Upper lobe of left lung (tissue), 6 donors: ENCODE measurements around the gene SPRED3. TPM values are rescaled to one million over a fixed set of nuclear protein-coding genes. Genes with fewer than 3 reads are reported as not detected.
A peak's percentile ranks its signal among the peaks of the same experiment; 100 is the strongest.

Source experiments
- ATAC-seq, 2 donors: fragments of 200-7000 bp; cut with Tn5 transposase; one replicate each; pipeline ENCODE4 v1.9.1; 2022; ENCODE audit warnings: mild to moderate bottlenecking in 2 of 2, moderate library complexity in 2 of 2; ENCODE audit not compliant: low FRiP score in 2 of 2
- DNase-seq, 2 donors: peaks; one replicate each; pipeline ENCODE4 v3.0.0-alpha.2; 2019 to 2020
- H3K27ac ChIP-seq, 4 donors: fragments of 200-600 bp; sonication (generic); one replicate each; pipeline ENCODE4 v1.5.1; 2016 to 2019
- H3K27me3 ChIP-seq, 4 donors: fragments of 200-600 bp; sonication (generic); one replicate each; pipeline ENCODE4 v1.5.1; 2017 to 2019
- H3K36me3 ChIP-seq, 4 donors: fragments of 200-600 bp; sonication (generic); one replicate each; pipeline ENCODE4 v1.5.1; 2016 to 2019
- H3K4me1 ChIP-seq, 4 donors: fragments of 200-600 bp; sonication (generic); one replicate each; pipeline ENCODE4 v1.5.1; 2018 to 2019
- H3K4me3 ChIP-seq, 4 donors: fragments of 200-600 bp; sonication (generic); one replicate each; pipeline ENCODE4 v1.5.1; 2017 to 2019; ENCODE audit warnings: mild to moderate bottlenecking in 2 of 4, moderate library complexity in 1 of 4
- H3K9me3 ChIP-seq, 4 donors: fragments of 200-600 bp; sonication (generic); one replicate each; pipeline ENCODE4 v1.5.1; 2018 to 2019
- CTCF ChIP-seq, 6 experiments: fragments of 450-650 bp in 4 of 6; fragments of 200-600 bp in 2 of 6; sonication (generic) in 2 of 6; IDR thresholded peaks; one replicate each; pipeline ENCODE4 v1.5.1; 2016 to 2019; ENCODE audit warnings: antibody characterized with exemption in 6 of 6
- EP300 ChIP-seq, 4 donors: sonication (generic); formaldehyde crosslinking; IDR thresholded peaks; one replicate each; pipeline ENCODE4 v1.5.1; 2017; ENCODE audit warnings: antibody characterized with exemption in 4 of 4, control low read depth in 2 of 4
- POLR2A ChIP-seq, 4 donors: fragments of 450-650 bp; IDR thresholded peaks; one replicate each; pipeline ENCODE4 v1.5.1; 2016 to 2017; ENCODE audit warnings: antibody characterized with exemption in 4 of 4, mild to moderate bottlenecking in 2 of 4
- POLR2AphosphoS5 ChIP-seq, 2 donors: sonication (generic); formaldehyde crosslinking; IDR thresholded peaks; one replicate each; pipeline ENCODE4 v1.5.1; 2017; ENCODE audit warnings: antibody characterized with exemption in 2 of 2
- WGBS, 2 donors: methylation state at CpG; one replicate each; pipeline ENCODE4 v1.1.5; 2017 to 2018; 5-methylcytosine and 5-hydroxymethylcytosine counted together
- total RNA-seq, 6 donors: library from RNA; depleted of rRNA in 4 of 6; stranded (reverse); fragments of >200 nt in 4 of 6; gene quantifications; one replicate each; pipeline versions ENCODE4 v1.1.0 to v1.2.1, GENCODE V29; 2016 to 2021
- donor health status: DM: no; HTN: no; CAD: no; lungs with moderate emphysema.
- donor health status: DM: no; HTN: yes; CAD: no; lungs with severe emphysema.

The SPRED3 gene
- total RNA-seq, 6 donors from 2014 or later: 0.11 to 2.1 (median 0.85) TPM

- ATAC-seq (peak; percentile 99), DNase-seq (peak; percentile 99 to 100)
- Histone ChIP-seq H3K4me3 (peak within 1 kb of the TSS; percentile 74 to 97 (median 84)), H3K27ac (peak within 1 kb of the TSS; percentile 87 to 96 (median 92)), H3K27me3 (no peaks in the 10 kb centered on the region), H3K36me3 (peaks cover 0 to 32% (median 23%) of the 10 kb centered on the region in 4 donors), H3K4me1 (peaks cover 21 to 32% (median 22%) of the 10 kb centered on the region in 4 donors), H3K9me3 (no peaks in the 10 kb centered on the region)
- TF ChIP-seq CTCF (IDR thresholded peaks at IDR 0.05): peak in 2 of 6 experiments; percentile 21 to 44
- TF ChIP-seq POLR2AphosphoS5 (IDR thresholded peaks at IDR 0.05): peak; percentile 90 to 97
- peak; percentile 44 to 98 (median 89) for TF ChIP-seq POLR2A (IDR thresholded peaks at IDR 0.05)
- TF ChIP-seq EP300 (IDR thresholded peaks at IDR 0.05): peak in 1 of 4 donors; percentile 55
- WGBS, 2 donors: 1 to 2% methylated on average over 25 to 63 of the region's 65 CpGs
Measured at GRCh38 chr19:38374332-38375097, 14.0 kb upstream of the SPRED3 start, which contains the start of gene PSMD8. Gene PSMD8 (plus strand): TSS chr19:38374571. CDS start chr19:38374602, 31 bp downstream.

GRCh38 chr19:38375098-38375493 is 13.4 kb upstream of the SPRED3 start:
- peaks cover 0 to 38% (median 27%) of the 10 kb centered on the region in 4 donors for H3K36me3 ChIP-seq
- peaks cover 21 to 32% (median 22%) of the 10 kb centered on the region in 4 donors for H3K4me1 ChIP-seq
- 2 to 3% methylated on average over 11 to 18 of the region's 18 CpGs for WGBS, 2 donors
- peak in 1 of 2 donors; percentile 27 for ATAC-seq
- H3K4me3 ChIP-seq: peak overlapping the region; percentile 74 to 97 (median 84)
- H3K9me3 ChIP-seq: no peaks in the 10 kb centered on the region
- TF ChIP-seq POLR2A (IDR thresholded peaks at IDR 0.05): no peak
- no peak for TF ChIP-seq POLR2AphosphoS5 (IDR thresholded peaks at IDR 0.05)
- TF ChIP-seq CTCF (IDR thresholded peaks at IDR 0.05): no peak
- no peak for TF ChIP-seq EP300 (IDR thresholded peaks at IDR 0.05)
- H3K27ac ChIP-seq: peak overlapping the region; percentile 87 to 96 (median 92)
- no peak for DNase-seq
- no peaks in the 10 kb centered on the region for H3K27me3 ChIP-seq

GRCh38 chr19:38375748-38376147 is 12.7 kb upstream of the SPRED3 start:
- Histone ChIP-seq H3K36me3 (peaks cover 0 to 45% (median 33%) of the 10 kb centered on the region in 4 donors), H3K4me3 (peak overlapping the region in 3 of 4 donors; percentile 74 to 88 (median 81)), H3K4me1 (peaks cover 21 to 32% (median 22%) of the 10 kb centered on the region in 4 donors), H3K9me3 (no peaks in the 10 kb centered on the region), H3K27me3 (no peaks in the 10 kb centered on the region), H3K27ac (peak overlapping the region in 2 of 4 donors; percentile 87 to 91)
- TF ChIP-seq POLR2AphosphoS5 (IDR thresholded peaks at IDR 0.05) (no peak), CTCF (IDR thresholded peaks at IDR 0.05) (no peak), POLR2A (IDR thresholded peaks at IDR 0.05) (no peak), EP300 (IDR thresholded peaks at IDR 0.05) (no peak)
- DNase-seq (no peak), ATAC-seq (no peak)
- WGBS, 2 donors: 79 to 81% methylated on average over 5 of the region's 5 CpGs

- Histone ChIP-seq H3K27ac (no peak overlapping the region), H3K9me3 (no peaks in the 10 kb centered on the region), H3K36me3 (peaks cover 5 to 53% (median 42%) of the 10 kb centered on the region in 4 donors), H3K27me3 (no peaks in the 10 kb centered on the region), H3K4me3 (no peak overlapping the region), H3K4me1 (peaks cover 21 to 32% (median 22%) of the 10 kb centered on the region in 4 donors)
- no peak for TF ChIP-seq POLR2A (IDR thresholded peaks at IDR 0.05)
- WGBS, 2 donors: 87 to 93% methylated on average over 3 of the region's 3 CpGs
- ATAC-seq (no peak), DNase-seq (no peak)
Measured at GRCh38 chr19:38376576-38376975, 11.9 kb upstream of the SPRED3 start.

- H3K36me3 ChIP-seq: peaks cover 8 to 58% (median 46%) of the 10 kb centered on the region in 4 donors
- H3K9me3 ChIP-seq: no peaks in the 10 kb centered on the region
- WGBS, 2 donors: 98% methylated on average over 4 of the region's 4 CpGs
- H3K27me3 ChIP-seq: no peaks in the 10 kb centered on the region
- H3K27ac ChIP-seq: no peak overlapping the region
- ATAC-seq (no peak), DNase-seq (no peak)
- H3K4me3 ChIP-seq: no peak overlapping the region
- peaks cover 21 to 32% (median 22%) of the 10 kb centered on the region in 4 donors for H3K4me1 ChIP-seq
- no peak for TF ChIP-seq POLR2AphosphoS5 (IDR thresholded peaks at IDR 0.05)
- no peak for TF ChIP-seq CTCF (IDR thresholded peaks at IDR 0.05)
- TF ChIP-seq EP300 (IDR thresholded peaks at IDR 0.05): no peak
- no peak for TF ChIP-seq POLR2A (IDR thresholded peaks at IDR 0.05)
Measured at GRCh38 chr19:38377052-38377451, 11.4 kb upstream of the SPRED3 start.
